Omental fat pad (tissue), 4 donors: ENCODE results near the gene SH3PXD2A. TPM values are rescaled to one million over a fixed set of nuclear protein-coding genes. Genes with fewer than 3 reads are reported as not detected.

Source experiments
- ATAC-seq: fragments of 150-250 bp; one replicate; pipeline ENCODE4 v1.9.1; 2016; ENCODE audit warnings: mild to moderate bottlenecking, moderate library complexity; ENCODE audit not compliant: low FRiP score
- DNase-seq: peaks from one replicate; pipeline ENCODE4 v3.0.0-alpha.2; 2019; ENCODE audit warnings: low spot score
- total RNA-seq, 4 donors: library from RNA; depleted of rRNA; stranded (reverse); fragments of >200 nt; gene quantifications; one replicate each; pipeline ENCODE4 v1.1.0, GENCODE V29; 2016
- TF ChIP-seq, protein P1 (sequence below), 3 donors: fragments of 450-650 bp; IDR thresholded peaks; one replicate each; pipeline ENCODE4 v1.5.1; 2016 to 2017; ENCODE audit warnings: antibody characterized with exemption in 3 of 3, mild to moderate bottlenecking in 3 of 3, moderate library complexity in 2 of 3

The SH3PXD2A gene
- total RNA-seq, 4 donors from 2014 or later: 21.0 to 36.3 (median 22.5) TPM

- TF ChIP-seq, protein P1, sequence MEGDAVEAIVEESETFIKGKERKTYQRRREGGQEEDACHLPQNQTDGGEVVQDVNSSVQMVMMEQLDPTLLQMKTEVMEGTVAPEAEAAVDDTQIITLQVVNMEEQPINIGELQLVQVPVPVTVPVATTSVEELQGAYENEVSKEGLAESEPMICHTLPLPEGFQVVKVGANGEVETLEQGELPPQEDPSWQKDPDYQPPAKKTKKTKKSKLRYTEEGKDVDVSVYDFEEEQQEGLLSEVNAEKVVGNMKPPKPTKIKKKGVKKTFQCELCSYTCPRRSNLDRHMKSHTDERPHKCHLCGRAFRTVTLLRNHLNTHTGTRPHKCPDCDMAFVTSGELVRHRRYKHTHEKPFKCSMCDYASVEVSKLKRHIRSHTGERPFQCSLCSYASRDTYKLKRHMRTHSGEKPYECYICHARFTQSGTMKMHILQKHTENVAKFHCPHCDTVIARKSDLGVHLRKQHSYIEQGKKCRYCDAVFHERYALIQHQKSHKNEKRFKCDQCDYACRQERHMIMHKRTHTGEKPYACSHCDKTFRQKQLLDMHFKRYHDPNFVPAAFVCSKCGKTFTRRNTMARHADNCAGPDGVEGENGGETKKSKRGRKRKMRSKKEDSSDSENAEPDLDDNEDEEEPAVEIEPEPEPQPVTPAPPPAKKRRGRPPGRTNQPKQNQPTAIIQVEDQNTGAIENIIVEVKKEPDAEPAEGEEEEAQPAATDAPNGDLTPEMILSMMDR (IDR thresholded peaks at IDR 0.05): no peak
- no peak for ATAC-seq
These were observed 6.1 kb upstream of the SH3PXD2A start for GRCh38 chr10:103861505-103861904.

DNA sequence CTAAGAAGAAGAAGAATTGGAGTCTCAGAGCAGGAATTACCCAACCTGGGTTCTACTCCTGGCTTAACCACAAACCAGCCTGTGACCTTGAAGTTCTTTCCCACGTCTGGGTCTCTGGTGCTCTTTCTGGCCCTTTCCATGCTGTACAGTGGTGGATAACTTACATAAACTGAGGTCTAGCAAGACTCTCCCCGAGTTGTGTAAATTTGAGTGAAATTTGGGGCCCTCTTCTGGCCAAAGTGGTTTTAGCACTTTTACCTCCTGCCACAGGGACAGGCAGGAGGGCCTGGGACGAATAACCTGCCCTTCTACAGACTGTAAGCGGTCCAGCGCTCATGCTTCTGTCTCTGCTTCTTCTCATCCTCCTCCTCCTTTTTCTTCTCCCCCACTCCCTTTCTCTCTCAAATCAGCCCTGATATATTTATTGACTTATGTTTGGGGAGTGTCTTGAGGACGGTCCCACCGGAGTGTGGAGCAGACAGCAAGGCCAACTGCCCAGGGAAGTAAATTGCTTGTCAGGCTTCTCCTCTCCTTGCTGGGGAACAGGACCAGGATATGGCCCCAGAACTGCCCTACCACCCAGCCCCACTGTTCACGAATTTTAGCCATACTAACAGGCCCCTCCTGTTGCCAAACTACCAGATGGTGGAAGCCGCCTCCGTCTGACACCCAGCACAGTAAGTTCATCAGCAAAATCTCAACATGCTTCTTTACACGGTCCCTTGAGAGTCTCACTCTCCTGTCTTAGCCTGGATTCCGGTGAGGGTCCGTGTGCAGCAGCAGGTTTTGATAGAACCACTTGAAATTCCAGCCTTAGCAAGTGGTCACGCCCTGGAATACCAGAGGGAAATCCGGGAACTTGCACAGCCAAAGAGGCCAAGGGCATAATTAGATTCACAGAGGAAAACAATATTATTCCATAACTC is 4.0 kb upstream of the SH3PXD2A start:
- TF ChIP-seq, protein P1 (IDR thresholded peaks at IDR 0.05): no peak
- ATAC-seq (peak; percentile 47), DNase-seq (no peak)

More at GRCh38 chr10:103861505-103861904, 6.1 kb upstream of the SH3PXD2A start:
- no peak for DNase-seq

DNA sequence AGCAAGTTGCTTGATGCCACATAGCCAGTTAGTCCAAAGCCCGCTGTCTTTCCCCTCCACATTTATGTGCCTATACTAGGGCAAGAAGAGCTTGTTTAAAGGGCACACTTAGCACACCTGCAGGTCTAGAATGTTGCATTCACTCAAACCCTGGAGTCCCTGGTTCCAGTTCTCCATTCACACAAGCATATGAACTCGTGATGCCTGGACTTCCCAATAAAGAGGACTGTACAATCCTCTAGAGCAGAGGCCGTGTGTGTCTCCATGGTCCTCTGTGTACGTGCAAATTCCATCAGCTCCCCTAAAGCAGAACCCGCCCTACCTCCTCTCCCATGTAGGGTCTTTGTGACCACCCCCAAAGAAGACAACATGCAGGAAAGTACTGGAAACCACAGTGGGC is 3.0 kb upstream of the SH3PXD2A start:
- TF ChIP-seq, protein P1 (IDR thresholded peaks at IDR 0.05): no peak
- no peak for DNase-seq
- no peak for ATAC-seq

DNA sequence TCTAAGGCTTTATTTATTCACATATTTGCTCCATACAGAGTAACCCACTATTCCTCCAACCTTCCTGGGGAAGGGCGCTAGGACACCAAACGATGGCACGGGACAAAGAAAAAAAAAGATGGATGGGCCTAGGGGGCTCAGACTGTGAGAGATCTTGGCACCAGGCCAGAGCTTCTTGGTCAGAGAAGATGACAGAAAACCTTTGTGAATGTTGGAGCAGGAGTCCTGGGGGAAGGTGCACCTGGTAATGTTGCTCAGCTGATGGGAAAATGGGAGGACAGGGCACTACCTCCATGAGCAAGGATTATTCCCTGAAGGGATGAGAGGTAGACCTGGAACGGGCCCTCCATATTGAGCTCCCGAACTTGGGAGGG is 1.4 kb upstream of the SH3PXD2A start:
- DNase-seq (no peak), ATAC-seq (no peak)
- TF ChIP-seq, protein P1 (IDR thresholded peaks at IDR 0.05): no peak

GRCh38 chr10:103855852-103856796 is 748 bp upstream of the SH3PXD2A start:
- DNase-seq (no peak), ATAC-seq (no peak)
- TF ChIP-seq, protein P1 (IDR thresholded peaks at IDR 0.05): no peak

DNA sequence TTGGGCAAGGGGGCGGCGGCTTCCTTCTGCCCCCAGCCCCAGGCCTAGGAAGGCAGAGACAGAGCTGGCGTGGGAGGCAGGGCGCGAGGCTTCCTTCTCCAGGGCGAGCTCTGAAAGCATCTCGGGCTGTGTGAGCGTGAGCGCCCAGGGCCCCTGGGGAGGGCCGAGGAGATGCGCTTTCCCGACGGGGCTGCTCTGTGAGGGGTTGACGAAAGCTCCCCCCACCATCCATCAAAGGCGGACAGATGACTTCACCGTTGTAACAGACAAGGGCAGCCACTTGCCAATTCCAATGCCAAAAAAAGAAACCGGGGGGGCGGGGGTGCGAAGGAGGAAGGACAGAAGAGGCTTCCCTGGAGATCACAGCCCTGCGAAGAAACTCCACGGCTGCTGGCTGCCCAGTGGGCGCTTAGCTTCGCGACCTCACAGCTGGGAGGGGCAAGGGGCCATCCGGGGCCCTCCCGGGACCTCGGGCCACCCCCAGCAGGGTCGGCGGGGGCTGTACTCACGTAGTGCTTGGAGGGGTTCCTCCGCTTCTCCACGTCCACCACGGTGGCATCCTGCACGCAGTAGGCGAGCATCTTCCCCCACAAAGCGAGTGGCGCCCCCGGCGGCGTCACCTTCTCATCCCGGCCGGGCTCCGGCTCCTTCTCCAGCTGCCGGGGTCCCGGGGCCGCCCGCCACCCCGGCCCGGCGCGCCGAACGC is 537 bp downstream of the SH3PXD2A start:
- DNase-seq (no peak), ATAC-seq (peak; percentile 19)
- TF ChIP-seq, protein P1 (IDR thresholded peaks at IDR 0.05): no peak
